BE2C (cell line): Measurements from ENCODE around the gene TMEM176B.

Source experiments
- DNase-seq: peaks from one replicate; pipeline ENCODE4 v3.0.0-alpha.2; 2020
- H3K27me3 ChIP-seq: fragments of 250-450 bp; sonication (Bioruptor Pico); 2 replicates; pipeline ENCODE4 v1.5.1; 2020; ENCODE audit warnings: mild to moderate bottlenecking
- H3K36me3 ChIP-seq: fragments of 250-450 bp; sonication (Bioruptor Pico); 2 replicates; pipeline ENCODE4 v1.5.1; 2020; ENCODE audit warnings: mild to moderate bottlenecking
- H3K4me1 ChIP-seq: fragments of 250-450 bp; sonication (Bioruptor Pico); 2 replicates; pipeline ENCODE4 v1.5.1; 2020
- H3K4me3 ChIP-seq: 2 replicates; pipeline ENCODE4 v1.5.1; 2011; ENCODE audit warnings: low read depth, low read length
- H3K9me3 ChIP-seq: fragments of 250-450 bp; sonication (Bioruptor Pico); 2 replicates; pipeline ENCODE4 v1.5.1; 2020
- TF ChIP-seq, protein P1 (sequence below): IDR thresholded peaks from 2 replicates; pipeline ENCODE4 v1.5.1; 2012; ENCODE audit warnings: mild to moderate bottlenecking, low read depth, low read length

The TMEM176B gene

DNA sequence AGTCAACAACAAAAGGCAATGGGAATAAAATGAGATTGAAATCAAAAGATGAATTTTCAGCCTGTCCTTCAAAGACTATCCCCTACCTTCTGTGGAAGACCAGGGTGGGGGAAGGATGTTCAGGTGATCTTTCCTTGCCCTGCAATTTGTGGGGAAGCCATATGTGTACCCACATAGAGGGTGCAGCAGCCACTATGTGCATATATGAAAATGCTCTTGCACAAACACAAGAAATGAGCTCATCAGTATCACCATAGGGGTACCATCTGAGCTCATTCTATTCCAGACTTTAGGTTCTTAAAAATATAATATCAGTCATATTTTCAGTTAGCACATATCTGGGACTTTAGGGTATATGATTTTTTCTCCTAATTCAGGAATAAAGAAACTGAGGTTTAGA is 45.2 kb downstream of the TMEM176B start:
- Histone ChIP-seq H3K4me1 (no peaks in the 10 kb centered on the region), H3K27me3 (peaks cover under 1% of the 10 kb centered on the region; the same call in 1 of the 2 replicates), H3K4me3 (no peak overlapping the region), H3K9me3 (no peaks in the 10 kb centered on the region), H3K36me3 (no peaks in the 10 kb centered on the region)
- TF ChIP-seq, protein P1, sequence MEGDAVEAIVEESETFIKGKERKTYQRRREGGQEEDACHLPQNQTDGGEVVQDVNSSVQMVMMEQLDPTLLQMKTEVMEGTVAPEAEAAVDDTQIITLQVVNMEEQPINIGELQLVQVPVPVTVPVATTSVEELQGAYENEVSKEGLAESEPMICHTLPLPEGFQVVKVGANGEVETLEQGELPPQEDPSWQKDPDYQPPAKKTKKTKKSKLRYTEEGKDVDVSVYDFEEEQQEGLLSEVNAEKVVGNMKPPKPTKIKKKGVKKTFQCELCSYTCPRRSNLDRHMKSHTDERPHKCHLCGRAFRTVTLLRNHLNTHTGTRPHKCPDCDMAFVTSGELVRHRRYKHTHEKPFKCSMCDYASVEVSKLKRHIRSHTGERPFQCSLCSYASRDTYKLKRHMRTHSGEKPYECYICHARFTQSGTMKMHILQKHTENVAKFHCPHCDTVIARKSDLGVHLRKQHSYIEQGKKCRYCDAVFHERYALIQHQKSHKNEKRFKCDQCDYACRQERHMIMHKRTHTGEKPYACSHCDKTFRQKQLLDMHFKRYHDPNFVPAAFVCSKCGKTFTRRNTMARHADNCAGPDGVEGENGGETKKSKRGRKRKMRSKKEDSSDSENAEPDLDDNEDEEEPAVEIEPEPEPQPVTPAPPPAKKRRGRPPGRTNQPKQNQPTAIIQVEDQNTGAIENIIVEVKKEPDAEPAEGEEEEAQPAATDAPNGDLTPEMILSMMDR: no peak
- no peak for DNase-seq

DNA sequence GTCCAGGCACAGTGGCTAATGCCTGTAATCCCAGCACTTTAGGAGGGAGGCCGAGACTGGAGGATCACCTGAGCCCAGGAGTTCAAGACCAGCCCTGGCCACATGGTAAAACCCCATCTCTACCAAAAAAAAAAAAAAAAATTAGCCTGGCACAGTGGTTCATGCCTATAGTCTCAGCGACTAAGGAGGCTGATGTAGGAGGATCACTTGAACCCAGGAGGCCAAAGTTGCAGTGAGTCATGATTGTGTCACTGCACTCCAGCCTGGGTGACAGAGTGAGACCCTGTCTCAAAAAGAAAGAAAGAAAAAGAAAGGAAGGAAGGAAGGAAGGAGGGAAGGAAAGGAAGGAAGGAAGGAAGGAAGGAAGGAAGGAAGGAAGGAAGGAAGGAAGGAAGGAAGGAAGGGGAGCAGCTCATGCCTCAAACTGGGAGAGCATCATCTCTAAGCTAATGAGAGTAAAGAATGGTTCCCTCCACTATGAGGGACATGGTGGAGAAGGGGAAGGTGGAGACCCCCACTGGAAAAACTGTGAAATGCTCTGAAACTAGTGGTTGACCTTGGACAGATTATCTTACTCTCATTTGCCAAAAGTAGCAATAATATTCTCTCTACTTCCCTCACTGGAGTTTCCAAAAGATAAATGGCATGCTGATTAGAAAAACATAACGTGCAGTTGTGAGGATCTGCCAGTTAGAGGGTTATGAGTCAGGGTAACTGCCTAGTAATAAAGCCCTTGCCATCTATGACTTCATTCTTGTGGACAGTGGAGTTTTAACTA is 46.1 kb downstream of the TMEM176B start:
- DNase-seq: no peak
- H3K27me3 ChIP-seq: peaks cover 10% of the 10 kb centered on the region; the same call in 1 of the 2 replicates

GRCh38 chr7:150753239-150753638 is 46.9 kb downstream of the TMEM176B start:
- TF ChIP-seq, protein P1: no peak
- no peak for DNase-seq
- H3K9me3 ChIP-seq: no peaks in the 10 kb centered on the region
- no peaks in the 10 kb centered on the region for H3K4me1 ChIP-seq
- H3K36me3 ChIP-seq: no peaks in the 10 kb centered on the region
- no peak overlapping the region for H3K4me3 ChIP-seq
- peaks cover 12% of the 10 kb centered on the region; the same call in 1 of the 2 replicates for H3K27me3 ChIP-seq

More for the DNA sequence above, 46.1 kb downstream of the TMEM176B start:
- TF ChIP-seq, protein P1: peak; percentile 58
- Histone ChIP-seq H3K36me3 (no peaks in the 10 kb centered on the region), H3K4me1 (no peaks in the 10 kb centered on the region), H3K4me3 (no peak overlapping the region), H3K9me3 (no peaks in the 10 kb centered on the region)

GRCh38 chr7:150751702-150752101 is 48.5 kb downstream of the TMEM176B start:
- Histone ChIP-seq H3K4me1 (no peaks in the 10 kb centered on the region), H3K27me3 (peaks cover 12% of the 10 kb centered on the region), H3K9me3 (no peaks in the 10 kb centered on the region), H3K4me3 (no peak overlapping the region), H3K36me3 (no peaks in the 10 kb centered on the region)
- DNase-seq: no peak
- TF ChIP-seq, protein P1: no peak

- TF ChIP-seq, protein P1: no peak
- Histone ChIP-seq H3K4me1 (no peaks in the 10 kb centered on the region), H3K4me3 (no peak overlapping the region), H3K27me3 (peaks cover 25% of the 10 kb centered on the region), H3K9me3 (no peaks in the 10 kb centered on the region), H3K36me3 (no peaks in the 10 kb centered on the region)
- no peak for DNase-seq
Observed at GRCh38 chr7:150748376-150748775, 51.8 kb downstream of the TMEM176B start.

- Histone ChIP-seq H3K9me3 (no peaks in the 10 kb centered on the region), H3K4me3 (no peak overlapping the region), H3K27me3 (peaks cover 39% of the 10 kb centered on the region), H3K36me3 (no peaks in the 10 kb centered on the region), H3K4me1 (no peaks in the 10 kb centered on the region)
- TF ChIP-seq, protein P1: no peak
- no peak for DNase-seq
Observed at GRCh38 chr7:150746921-150747320, 53.2 kb downstream of the TMEM176B start.
